HG03139 (cell line): ENCODE measurements around the gene LRRC71.

Source experiments
- ATAC-seq: cut with Tn5 transposase; IDR thresholded peaks from one replicate; pipeline ENCODE4 v1.9.1; 2021; ENCODE audit not compliant: unreplicated experiment

LRRC71 gene

GRCh38 chr1:156905176-156905575 is 15.3 kb upstream of the LRRC71 start:
- ATAC-seq = no peak

GRCh38 chr1:156905651-156906050 is 14.8 kb upstream of the LRRC71 start:
- ATAC-seq = no peak

GRCh38 chr1:156906206-156906906 is 14.1 kb upstream of the LRRC71 start:
- ATAC-seq = no peak

- no peak for ATAC-seq
Measured at GRCh38 chr1:156908541-156908940, 11.9 kb upstream of the LRRC71 start.

GRCh38 chr1:156908955-156909354 is 11.5 kb upstream of the LRRC71 start:
- no peak for ATAC-seq

GRCh38 chr1:156909671-156910070 is 10.8 kb upstream of the LRRC71 start:
- no peak for ATAC-seq

GRCh38 chr1:156910309-156910782 is 10.1 kb upstream of the LRRC71 start:
- no peak for ATAC-seq

GRCh38 chr1:156911577-156912298 is 8.7 kb upstream of the LRRC71 start:
- ATAC-seq = no peak

GRCh38 chr1:156912310-156912709 is 8.1 kb upstream of the LRRC71 start:
- ATAC-seq = no peak

GRCh38 chr1:156912861-156913808 is 7.3 kb upstream of the LRRC71 start:
- no peak for ATAC-seq

- ATAC-seq = no peak
Measured at GRCh38 chr1:156913809-156914387, 6.5 kb upstream of the LRRC71 start.

GRCh38 chr1:156914440-156914856 is 6.0 kb upstream of the LRRC71 start:
- ATAC-seq = no peak

GRCh38 chr1:156921053-156921529 is 659 bp downstream of the LRRC71 start:
- no peak for ATAC-seq

- no peak for ATAC-seq
Measured at GRCh38 chr1:156922986-156923669, 2.7 kb downstream of the LRRC71 start.

GRCh38 chr1:156923670-156924477 is 3.4 kb downstream of the LRRC71 start:
- no peak for ATAC-seq

GRCh38 chr1:156924478-156925153 is 4.2 kb downstream of the LRRC71 start:
- ATAC-seq = no peak

GRCh38 chr1:156925154-156926010 is 5.0 kb downstream of the LRRC71 start:
- no peak for ATAC-seq

- no peak for ATAC-seq
Measured at GRCh38 chr1:156926175-156926574, 5.7 kb downstream of the LRRC71 start.
